HG03442 (cell line): ENCODE measurements around the gene RFC1.
"Not testable (repeated sequence)": the region's sequence is repeated elsewhere in the genome, so short reads cannot be mapped to it uniquely, and the experiment has no call there.

ENCODE experiments used
- ATAC-seq: cut with Tn5 transposase; IDR thresholded peaks from one replicate; pipeline ENCODE4 v1.9.1; 2021; ENCODE audit warnings: mild to moderate bottlenecking, moderate library complexity; ENCODE audit not compliant: unreplicated experiment

RFC1 gene

DNA sequence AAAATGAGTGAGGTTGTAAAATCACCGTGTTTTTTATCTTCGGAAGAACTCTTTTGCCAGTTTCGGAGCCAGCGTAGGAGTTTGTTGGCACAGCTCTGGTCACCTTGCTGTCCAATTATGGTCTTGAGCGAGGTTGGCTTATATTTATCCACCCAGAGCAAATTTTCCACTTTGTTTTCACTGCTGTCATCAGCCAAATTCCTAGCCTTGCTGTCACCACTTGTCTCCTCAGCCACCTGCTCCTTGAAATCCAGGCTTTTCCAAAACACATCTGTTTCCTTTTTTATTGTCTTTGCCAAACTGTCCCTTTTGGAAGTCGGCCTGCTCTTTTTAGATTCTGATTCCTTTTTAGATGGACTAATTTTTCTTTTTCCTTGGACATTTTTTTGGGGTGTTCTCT, 57.6 kb downstream of the RFC1 start:
- ATAC-seq = no peak

GRCh38 chr4:39305912-39306677, 60.1 kb downstream of the RFC1 start:
- no peak for ATAC-seq

- ATAC-seq = no peak
Measured at GRCh38 chr4:39304651-39305050, 61.5 kb downstream of the RFC1 start.

DNA sequence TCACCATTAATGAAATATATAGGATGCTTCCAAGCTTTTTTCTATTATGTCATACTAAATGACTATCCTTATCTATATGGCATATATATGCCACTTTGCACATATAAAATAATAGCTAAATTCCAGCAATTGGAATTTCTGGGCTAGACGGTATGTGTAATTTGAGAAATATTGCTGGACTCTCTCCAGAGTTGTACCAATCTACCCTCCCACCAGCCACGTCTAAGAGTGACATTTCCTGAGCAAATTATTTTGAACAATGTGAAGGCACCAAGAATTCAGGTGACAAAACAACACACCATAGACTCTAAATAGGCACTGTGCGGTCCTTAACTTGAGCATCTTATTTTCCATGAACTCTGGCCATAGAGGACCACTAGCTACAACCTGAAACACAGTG, 62.3 kb downstream of the RFC1 start:
- ATAC-seq = no peak

- ATAC-seq = no peak
Measured at GRCh38 chr4:39302901-39303300, 63.3 kb downstream of the RFC1 start.

- ATAC-seq = no peak
Measured at GRCh38 chr4:39295784-39296183, 70.4 kb downstream of the RFC1 start.

GRCh38 chr4:39292433-39292832, 73.7 kb downstream of the RFC1 start:
- ATAC-seq = not testable (repeated sequence)

- no peak for ATAC-seq
Measured at GRCh38 chr4:39291686-39292085, 74.5 kb downstream of the RFC1 start.

GRCh38 chr4:39287223-39287622, 78.9 kb downstream of the RFC1 start:
- ATAC-seq = no peak

DNA sequence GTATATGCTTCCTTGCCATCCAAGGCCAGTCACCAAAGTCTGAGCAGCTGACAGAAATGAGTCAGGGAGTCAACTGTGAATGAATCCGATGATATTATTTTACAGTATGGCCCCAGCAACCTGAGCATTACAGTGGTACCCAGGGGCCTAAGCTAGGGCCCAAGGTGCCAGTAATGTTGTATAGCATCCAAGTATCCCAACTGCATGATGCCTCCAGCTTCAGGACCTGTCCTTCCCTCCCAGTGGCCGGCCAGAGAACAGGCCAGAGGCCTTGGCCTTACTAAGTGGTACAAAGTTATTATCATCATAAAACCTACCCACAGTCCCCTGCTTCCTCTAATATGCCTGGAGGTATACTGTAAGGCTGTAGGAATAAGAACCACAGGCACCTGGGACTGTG, 79.9 kb downstream of the RFC1 start:
- no peak for ATAC-seq

DNA sequence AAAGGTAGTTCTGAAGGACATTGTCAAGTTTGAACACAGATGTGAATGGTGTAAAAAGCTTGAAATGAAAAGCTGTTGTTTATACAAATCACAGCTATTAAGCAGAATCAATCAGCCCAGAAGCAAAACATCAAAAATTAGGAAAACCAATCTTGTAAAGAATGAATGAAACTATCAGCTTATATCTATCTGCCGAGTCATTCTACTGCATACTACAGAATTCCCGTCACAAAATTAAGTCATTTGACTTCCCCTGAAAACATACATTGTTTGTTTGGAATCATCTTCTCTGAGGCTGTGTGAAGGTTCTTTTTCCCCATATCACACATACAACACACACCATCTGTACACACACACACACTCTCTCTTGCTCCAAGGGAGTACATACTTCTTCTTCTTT, 80.3 kb downstream of the RFC1 start:
- no peak for ATAC-seq

GRCh38 chr4:39285111-39285795, 80.9 kb downstream of the RFC1 start:
- no peak for ATAC-seq

GRCh38 chr4:39280770-39281169, 85.4 kb downstream of the RFC1 start:
- no peak for ATAC-seq

DNA sequence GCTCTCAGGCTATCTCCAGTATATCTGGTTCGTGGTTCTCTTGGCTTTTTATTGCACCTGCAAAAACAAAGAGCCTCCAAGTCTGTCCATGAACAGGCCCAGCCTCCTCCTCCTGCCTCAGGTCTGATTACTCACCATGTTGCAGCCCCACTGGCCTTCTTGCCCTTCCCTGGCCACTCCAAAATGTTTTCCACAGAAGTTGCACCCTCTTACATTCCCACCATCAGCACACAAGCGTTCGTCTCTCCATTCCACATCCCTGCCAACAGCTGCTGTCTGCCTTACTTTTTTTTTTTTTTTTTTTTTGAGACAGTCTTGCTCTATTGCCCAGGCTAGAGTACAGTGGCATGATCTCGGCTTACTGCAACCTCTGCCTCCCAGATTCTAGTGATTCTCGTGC, 86.7 kb downstream of the RFC1 start:
- no peak for ATAC-seq

GRCh38 chr4:39278476-39278875, 87.7 kb downstream of the RFC1 start:
- ATAC-seq = no peak

DNA sequence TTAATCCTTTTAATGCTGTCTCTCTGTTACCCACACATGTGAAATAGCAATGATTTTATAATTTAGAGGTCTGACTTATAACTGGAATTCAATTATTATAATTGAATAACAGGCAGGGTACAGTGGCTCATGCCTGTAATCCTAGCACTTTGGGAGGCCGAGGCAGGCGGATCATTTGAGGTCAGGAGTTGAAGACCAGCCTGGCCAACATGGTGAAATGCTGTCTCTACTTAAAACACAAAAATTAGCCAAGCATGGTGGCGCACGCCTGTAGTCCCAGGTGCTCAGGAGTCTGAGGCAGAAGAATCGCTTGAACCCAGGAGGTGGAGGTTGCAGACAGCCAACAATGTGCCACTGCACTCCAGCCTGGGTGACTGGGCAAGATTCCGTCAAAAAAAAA, 88.5 kb downstream of the RFC1 start:
- ATAC-seq = not testable (repeated sequence)

DNA sequence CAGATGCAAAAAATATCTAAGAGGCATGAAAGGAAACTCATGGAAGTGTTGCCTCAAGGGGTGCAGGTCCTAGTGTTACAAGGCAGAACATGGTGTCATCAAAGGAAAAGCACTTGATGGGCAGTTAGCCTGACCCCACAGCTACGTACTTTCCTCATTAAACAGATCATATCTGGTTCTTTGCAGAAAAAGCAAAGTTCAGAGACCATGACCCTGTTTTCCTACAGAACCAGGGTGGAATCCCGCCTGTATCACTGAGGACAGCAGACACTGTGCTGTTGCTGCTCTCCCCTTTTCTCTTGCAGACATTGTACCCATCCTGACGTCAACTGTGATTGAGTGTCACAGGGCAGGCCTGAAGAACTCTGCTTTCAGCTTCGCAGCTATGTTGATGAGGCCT, 91.7 kb downstream of the RFC1 start:
- no peak for ATAC-seq

DNA sequence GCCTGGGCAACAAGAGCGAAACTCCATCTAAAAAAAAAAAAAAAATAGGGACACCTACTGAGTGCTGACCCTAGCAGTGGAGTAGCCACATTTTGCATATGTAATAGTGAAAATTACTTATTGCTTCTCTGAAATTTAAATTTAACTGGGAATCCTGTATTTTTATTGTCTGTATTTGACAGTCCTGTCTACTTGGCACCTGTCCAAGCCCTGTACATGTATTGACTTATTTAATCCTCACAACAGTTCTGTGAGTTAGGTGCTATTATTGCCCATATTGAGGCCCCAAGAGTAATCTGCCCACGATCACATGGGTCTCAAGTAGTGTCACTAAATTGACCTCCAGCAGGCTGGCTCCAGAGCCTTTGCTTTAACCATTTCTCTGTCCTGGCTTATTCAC, 102.3 kb downstream of the RFC1 start:
- ATAC-seq = no peak

GRCh38 chr4:39259571-39260330, 106.4 kb downstream of the RFC1 start:
- ATAC-seq = no peak

GRCh38 chr4:39256436-39256835, 109.7 kb downstream of the RFC1 start:
- ATAC-seq = no peak

GRCh38 chr4:39255871-39256270, 110.3 kb downstream of the RFC1 start:
- ATAC-seq = no peak

GRCh38 chr4:39255266-39255665, 110.9 kb downstream of the RFC1 start:
- no peak for ATAC-seq
